ENCODE measurements around the gene CDC42.

CDC42 gene

DNA sequence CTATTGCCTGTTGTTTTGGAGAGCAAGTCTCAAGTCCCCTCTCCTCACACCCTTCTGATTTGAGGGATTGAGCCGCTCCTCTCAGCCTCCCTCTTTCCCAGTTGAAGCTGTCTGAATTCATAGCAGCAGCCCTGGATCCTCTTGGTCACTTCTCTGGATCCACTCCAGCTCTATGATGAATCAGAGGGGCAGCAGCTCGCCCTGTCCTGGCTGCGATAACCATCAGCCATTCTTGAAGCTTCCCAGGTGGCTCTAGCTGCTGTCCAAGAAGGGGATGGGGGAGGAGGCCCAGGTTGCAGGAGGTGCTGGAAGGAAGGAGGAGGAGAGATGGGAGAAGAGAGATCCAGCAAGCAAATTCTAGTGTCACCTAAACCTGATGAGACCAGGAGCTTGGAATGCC lies 59.1 kb downstream of the CDC42 start:
- no peak for DNase-seq

DNA sequence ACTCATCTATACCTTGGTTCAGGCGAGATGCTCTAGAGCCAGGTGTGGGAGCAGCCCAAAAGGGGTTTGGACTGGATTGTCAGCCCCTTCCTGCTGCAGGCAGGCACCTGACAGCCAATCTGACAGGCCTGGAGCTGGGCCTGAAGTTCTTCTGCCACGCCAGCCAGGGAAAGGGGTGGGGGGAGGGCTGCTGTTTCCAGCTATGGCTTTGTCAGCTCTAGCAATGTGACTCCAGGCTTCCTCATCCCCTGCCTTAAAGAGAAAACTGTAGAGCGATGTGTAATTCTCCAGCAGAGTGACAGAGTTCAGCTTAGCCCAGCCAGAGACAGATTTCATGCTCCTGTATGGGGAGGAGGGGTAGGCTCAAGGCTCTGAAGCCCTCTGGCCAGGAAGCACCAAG lies 60.0 kb downstream of the CDC42 start:
- DNase-seq = no peak

- DNase-seq = no peak
Observed at GRCh38 chr1:22114083-22115012, 61.8 kb downstream of the CDC42 start.

GRCh38 chr1:22115286-22115685 lies 62.8 kb downstream of the CDC42 start:
- DNase-seq = no peak

DNA sequence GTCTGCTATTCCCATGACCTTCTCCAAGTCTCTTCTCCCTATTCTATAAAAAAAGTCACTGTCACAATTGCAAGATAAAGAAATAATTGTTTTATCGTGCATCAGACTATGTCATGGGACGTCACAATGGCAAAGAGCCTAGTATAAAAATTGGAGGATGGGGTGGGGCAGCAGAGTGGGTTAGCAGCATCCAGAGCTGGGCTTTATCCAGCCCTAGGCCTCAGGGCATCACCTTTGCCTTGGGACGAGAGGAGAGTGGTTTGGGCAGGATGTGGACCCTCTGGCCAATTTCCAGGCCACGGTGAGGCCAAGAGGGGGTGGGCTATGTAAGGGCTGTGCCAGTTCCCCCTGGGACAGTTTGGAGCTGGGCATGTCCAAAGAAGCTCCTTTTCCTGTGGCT lies 64.7 kb downstream of the CDC42 start:
- no peak for DNase-seq

- DNase-seq = no peak
Observed at GRCh38 chr1:22117851-22118250, 65.3 kb downstream of the CDC42 start.

- DNase-seq = no peak
Observed at GRCh38 chr1:22118291-22118992, 65.9 kb downstream of the CDC42 start.

GRCh38 chr1:22119626-22120468 lies 67.3 kb downstream of the CDC42 start:
- no peak for DNase-seq

GRCh38 chr1:22120469-22120790 lies 67.9 kb downstream of the CDC42 start:
- DNase-seq = no peak

- DNase-seq = no peak
Observed at GRCh38 chr1:22121421-22121911, 69.0 kb downstream of the CDC42 start.

- no peak for DNase-seq
Observed at GRCh38 chr1:22122273-22123070, 70.0 kb downstream of the CDC42 start.

DNA sequence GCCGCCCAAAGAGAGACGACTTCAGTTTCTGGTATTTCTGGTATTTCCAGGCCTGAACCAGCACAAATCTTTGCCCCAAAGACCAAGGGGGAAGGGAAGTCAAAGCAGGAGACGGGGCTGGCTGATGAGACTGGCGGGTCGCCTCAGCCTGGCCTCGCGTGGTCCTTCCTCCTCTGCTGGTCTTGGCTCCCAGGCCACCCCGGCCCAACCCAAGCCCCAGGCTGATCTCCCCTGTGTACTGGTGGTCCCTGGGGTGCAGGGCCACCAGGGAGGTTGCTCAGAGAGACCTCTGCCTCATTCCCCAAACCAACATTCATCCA lies 70.5 kb downstream of the CDC42 start:
- no peak for DNase-seq

GRCh38 chr1:22123901-22124404 lies 71.4 kb downstream of the CDC42 start:
- no peak for DNase-seq

DNA sequence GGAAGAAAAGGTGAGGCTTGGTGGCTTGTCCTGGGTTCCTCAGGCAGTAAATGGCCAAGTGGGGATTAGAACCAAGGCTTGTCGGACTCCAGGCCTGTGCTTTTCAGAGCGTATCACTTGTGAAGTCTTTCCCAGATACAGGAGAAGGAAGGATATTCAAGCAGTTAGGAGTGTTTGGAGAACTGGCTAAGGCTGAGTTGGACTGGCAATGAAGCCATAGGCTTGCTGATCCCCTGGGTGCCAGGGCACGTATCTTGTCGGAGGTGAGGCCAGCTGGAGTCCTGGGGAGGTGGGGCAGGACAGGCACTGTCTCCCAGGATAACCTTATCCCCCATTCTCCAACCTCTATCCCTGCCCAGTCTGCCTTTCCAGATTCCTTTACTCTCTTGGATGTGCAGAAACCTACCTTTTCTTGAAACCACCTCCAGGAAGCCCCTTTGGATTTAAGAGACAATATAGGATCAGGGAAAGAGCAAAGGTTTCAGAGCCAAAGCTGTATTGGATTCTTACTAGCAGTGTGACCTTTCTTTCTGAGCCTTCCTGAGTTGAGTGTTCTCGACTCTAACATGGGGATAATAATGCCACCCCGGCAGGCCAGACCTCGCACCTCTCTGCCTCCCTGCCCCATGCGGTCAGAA lies 72.2 kb downstream of the CDC42 start:
- no peak for DNase-seq

DNA sequence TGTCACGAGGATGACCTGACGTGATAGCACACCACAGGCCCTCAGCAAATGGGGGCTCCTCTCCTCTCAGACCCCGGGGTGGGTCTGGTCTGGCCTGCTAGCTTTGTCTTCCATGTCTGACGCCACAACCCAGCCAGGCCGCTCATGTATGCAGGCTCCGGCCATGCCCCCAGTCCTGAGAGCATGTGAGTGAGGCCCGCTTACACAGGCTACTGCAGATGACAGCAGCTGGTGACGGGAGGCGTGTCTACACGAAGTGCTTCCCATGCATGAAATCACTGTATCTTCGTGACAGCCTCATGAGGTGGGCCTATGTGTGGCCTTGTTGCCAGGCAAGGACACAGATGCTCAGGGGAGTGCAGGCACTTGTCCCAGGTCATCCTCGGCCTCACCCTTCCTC lies 74.0 kb downstream of the CDC42 start:
- no peak for DNase-seq

- no peak for DNase-seq
Observed at GRCh38 chr1:22127248-22127647, 74.7 kb downstream of the CDC42 start.

GRCh38 chr1:22127731-22128130 lies 75.2 kb downstream of the CDC42 start:
- DNase-seq = no peak

- DNase-seq = no peak
Observed at GRCh38 chr1:22128392-22128791, 75.9 kb downstream of the CDC42 start.

DNA sequence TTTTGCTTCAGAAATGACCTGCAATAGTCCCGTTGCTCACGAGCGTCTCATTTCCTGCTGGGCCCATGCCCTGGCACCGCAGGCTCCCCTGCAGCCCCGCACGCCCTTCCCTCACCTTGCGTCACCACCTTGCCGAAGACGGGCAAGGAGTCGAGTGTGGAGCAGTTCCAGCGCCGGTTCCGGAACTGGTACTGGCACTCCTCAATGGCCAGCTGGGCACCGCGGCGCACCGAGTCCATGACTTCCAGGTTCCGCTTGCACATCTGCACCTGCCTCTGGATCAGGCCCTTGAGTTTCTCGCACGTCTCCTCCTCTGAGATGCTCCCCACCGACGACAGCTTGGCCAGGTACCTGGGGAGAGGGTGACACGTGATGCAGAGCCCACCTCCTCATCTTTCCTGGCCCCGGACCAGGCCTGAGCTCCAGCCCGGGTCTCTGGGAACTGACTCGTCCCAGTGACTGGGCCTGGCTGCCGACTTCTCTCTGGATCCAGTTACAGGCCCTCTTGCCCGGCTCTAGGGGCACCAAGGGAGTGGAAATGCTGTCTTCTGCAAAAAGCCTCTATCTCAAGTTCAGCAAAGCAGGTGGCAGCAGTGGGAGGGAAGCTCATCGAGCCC lies 77.1 kb downstream of the CDC42 start:
- DNase-seq = no peak

- DNase-seq = no peak
Observed at GRCh38 chr1:22131062-22131461, 78.6 kb downstream of the CDC42 start.

GRCh38 chr1:22131875-22132486 lies 79.5 kb downstream of the CDC42 start:
- DNase-seq = peak; percentile 21 to 31
